Measurements from ENCODE around the gene HSD11B2. TPM values are rescaled to one million over a fixed set of nuclear protein-coding genes. Genes with fewer than 3 reads are reported as not detected.
A peak's percentile ranks its signal among the peaks of the same experiment; 100 is the strongest.

HSD11B2 gene
- total RNA-seq, 1 donor from 2014 or later: 8.5 TPM

DNA sequence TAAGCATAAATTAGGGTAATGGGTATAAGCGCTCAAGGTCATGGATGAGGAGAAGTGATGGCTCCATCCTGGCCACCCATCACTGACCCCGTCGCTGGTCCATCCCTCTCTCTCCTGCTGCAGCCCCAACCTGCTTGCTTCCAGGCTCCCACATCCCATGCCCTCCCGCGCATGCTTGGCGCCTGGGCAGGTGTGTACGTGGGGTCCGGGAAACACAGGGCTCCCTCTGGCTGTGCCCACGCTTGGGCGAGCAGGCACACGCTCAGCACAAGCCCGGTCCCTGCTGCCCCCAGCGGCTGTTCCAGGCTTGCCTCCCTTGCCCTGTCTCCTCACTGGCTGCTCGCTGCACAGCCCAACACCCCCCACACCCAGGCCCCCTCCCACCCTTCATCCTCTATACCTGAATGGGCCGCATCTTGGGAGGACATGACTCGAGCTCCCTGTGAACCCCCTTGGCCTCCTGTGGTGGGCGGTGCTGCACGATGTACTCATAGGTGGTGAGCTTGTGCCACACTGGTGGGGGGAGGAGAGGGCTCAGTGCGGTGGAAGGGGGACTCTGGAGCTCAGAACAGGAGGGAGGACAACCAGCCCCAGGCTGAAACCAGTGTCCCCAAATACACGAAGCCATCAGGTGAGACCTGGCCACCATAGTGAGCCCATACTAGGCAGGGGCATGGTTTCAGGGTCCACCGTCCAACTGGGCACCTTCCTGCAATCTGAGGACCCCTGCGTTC is 32.9 kb upstream of the HSD11B2 start:
- Mint-ChIP-seq H3K27me3 (peaks cover 13% of the 10 kb centered on the region), H3K4me3 (no peak overlapping the region), H3K9me3 (no peaks in the 10 kb centered on the region), H3K36me3 (no peaks in the 10 kb centered on the region), H3K27ac (no peak overlapping the region), H3K4me1 (ENCODE audit: unreplicated experiment) (peaks cover 13% of the 10 kb centered on the region)
- TF ChIP-seq, protein P1, sequence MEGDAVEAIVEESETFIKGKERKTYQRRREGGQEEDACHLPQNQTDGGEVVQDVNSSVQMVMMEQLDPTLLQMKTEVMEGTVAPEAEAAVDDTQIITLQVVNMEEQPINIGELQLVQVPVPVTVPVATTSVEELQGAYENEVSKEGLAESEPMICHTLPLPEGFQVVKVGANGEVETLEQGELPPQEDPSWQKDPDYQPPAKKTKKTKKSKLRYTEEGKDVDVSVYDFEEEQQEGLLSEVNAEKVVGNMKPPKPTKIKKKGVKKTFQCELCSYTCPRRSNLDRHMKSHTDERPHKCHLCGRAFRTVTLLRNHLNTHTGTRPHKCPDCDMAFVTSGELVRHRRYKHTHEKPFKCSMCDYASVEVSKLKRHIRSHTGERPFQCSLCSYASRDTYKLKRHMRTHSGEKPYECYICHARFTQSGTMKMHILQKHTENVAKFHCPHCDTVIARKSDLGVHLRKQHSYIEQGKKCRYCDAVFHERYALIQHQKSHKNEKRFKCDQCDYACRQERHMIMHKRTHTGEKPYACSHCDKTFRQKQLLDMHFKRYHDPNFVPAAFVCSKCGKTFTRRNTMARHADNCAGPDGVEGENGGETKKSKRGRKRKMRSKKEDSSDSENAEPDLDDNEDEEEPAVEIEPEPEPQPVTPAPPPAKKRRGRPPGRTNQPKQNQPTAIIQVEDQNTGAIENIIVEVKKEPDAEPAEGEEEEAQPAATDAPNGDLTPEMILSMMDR (conservative IDR thresholded peaks at IDR 0.05): no peak
- DNase-seq (ENCODE audit: extremely low spot score, unreplicated experiment): no peak

DNA sequence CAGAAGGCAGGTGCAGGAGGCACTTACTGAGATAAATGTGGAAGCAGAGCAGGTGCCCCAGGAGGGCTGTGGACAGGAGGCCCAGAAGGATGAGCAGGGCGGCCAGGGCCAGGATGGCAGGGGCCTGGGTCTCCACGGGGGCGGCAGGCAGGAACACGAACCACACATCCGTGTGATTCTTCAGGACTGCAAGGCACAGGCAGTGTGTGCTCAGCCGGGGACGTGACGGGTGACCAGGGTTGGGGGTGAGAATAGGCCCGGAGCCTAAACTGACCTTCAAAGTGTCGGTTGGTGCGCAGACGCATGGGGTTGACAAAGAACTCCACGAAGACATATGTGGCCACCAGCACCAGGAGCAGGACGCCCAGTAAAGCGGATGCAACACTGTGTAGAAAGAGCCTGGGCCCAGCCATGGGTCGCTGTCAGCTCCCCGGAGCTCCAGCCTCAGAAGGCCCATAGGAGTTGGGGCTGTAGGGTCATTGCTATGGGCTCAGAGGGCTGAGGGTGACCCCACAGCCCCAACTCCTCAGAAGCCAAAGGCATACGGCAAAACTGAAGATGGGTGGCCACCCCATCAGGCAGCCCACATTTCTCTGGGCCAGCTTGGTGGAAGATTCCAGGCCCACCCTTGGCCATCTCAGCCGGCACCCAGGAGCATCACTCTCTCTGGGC is 32.2 kb upstream of the HSD11B2 start:
- Mint-ChIP-seq H3K4me1 (ENCODE audit: unreplicated experiment) (peaks cover 18% of the 10 kb centered on the region), H3K4me3 (no peak overlapping the region), H3K9me3 (no peaks in the 10 kb centered on the region), H3K27ac (no peak overlapping the region), H3K36me3 (peaks cover 3% of the 10 kb centered on the region), H3K27me3 (peaks cover 13% of the 10 kb centered on the region)
- TF ChIP-seq, protein P1 (conservative IDR thresholded peaks at IDR 0.05): no peak
- no peak for DNase-seq (ENCODE audit: extremely low spot score, unreplicated experiment)

DNA sequence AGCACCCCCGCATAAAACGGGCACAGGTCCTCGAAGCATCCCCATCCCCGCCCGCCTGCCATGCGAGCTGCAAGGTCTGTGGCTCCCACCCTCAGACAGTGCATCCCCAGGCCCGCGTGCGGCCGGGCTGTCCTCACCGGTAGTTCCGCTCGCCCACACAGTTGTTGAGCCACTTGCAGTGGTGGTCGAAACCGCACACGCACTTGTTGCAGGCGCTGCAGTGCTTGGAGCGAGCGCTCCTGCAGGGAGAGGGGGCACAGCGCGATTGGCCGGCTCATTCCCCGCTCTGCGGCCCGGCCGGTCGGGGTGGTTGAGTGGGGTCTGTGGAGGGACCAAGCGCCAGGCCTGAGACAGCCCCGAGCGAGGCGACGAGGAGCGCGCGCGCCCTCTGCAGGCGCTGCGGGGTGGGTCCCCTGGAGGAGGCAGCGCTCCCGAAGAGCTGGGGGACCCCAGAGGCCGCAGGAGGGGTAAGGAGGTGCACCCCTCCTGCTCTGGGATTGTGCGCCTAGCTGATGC is 31.6 kb upstream of the HSD11B2 start:
- H3K27me3 Mint-ChIP-seq: peaks cover 7% of the 10 kb centered on the region

DNA sequence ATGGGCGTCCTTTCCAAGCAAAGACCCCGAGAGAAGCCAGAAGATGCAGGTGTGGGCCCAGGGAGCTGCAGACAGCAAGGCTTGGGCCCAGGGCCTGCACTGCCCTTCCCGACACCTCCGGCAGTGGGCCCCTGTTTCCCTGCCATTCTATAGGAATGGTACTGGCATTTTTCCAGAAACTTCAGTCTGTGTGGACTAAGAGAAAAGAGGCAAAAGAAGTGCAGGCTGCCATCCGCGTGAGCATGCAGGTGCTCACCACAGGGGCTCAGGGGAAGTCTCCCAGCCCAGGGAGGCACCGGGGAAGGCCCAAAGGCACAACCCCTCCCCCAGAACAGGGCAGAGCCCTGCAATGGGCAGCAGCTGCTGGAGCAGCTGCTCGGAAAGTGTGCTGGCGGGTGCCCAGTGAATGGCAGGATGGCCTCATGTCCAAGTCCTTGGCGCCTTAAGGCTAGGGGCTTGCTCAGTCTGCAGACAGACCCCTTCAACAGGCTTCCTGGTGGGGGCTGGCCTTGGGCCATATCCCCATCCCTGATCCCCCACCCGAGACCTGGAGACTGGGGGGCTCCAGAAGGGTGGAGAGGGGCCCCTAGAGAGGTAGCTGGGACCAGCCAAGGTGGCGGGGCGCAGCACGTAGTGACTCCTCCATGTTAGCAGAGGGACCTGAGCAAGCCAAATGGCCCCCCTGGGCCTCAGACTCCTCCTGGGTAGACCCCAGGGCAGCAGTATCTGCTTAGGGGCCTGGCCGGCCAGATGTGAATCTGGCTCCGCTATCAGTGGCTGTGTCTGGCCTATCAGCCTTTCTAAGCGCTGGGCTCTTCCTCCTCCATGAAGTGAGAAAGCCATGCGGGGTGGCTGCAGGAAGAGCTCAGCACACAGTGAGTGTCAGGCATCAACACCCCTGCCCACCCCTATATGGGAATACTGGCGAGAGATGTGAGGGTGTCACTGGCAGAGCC is 30.9 kb upstream of the HSD11B2 start:
- H3K27ac Mint-ChIP-seq: no peak overlapping the region
- no peak overlapping the region for H3K4me3 Mint-ChIP-seq
- H3K36me3 Mint-ChIP-seq: peaks cover 3% of the 10 kb centered on the region
- no peaks in the 10 kb centered on the region for H3K9me3 Mint-ChIP-seq
- no peak for DNase-seq (ENCODE audit: extremely low spot score, unreplicated experiment)
- TF ChIP-seq, protein P1 (conservative IDR thresholded peaks at IDR 0.05): peak; percentile 57
- peaks cover 23% of the 10 kb centered on the region for H3K4me1 Mint-ChIP-seq (ENCODE audit: unreplicated experiment)
- peaks cover 7% of the 10 kb centered on the region for H3K27me3 Mint-ChIP-seq

More for the DNA sequence above, 31.6 kb upstream of the HSD11B2 start:
- H3K9me3 Mint-ChIP-seq: no peaks in the 10 kb centered on the region
- H3K27ac Mint-ChIP-seq: no peak overlapping the region
- TF ChIP-seq, protein P1 (conservative IDR thresholded peaks at IDR 0.05): peak; percentile 87
- H3K4me3 Mint-ChIP-seq: no peak overlapping the region
- H3K4me1 Mint-ChIP-seq (ENCODE audit: unreplicated experiment): peaks cover 23% of the 10 kb centered on the region
- peaks cover 3% of the 10 kb centered on the region for H3K36me3 Mint-ChIP-seq
- DNase-seq (ENCODE audit: extremely low spot score, unreplicated experiment): no peak

DNA sequence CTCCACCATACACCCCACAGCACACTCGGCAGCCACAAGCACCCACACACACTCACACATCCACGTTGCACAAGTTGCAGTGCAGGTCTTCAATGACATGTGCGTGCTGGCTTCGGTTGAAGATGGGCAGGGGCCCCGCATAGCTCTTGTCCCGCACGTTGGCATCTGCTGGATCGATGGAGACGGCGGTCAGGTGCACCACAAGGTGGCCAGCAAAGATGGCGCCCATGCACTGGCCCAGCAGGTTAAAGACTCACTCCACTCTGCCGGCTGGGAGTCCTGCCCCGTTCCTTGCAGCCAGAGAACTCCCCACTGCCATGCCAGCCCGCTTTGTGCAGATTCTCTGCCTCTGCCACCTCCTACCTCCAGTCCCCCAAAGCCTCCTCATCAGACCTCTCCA is 30.0 kb upstream of the HSD11B2 start:
- Mint-ChIP-seq H3K4me1 (ENCODE audit: unreplicated experiment) (peaks cover 23% of the 10 kb centered on the region), H3K9me3 (no peaks in the 10 kb centered on the region), H3K4me3 (no peak overlapping the region), H3K27me3 (peaks cover under 1% of the 10 kb centered on the region), H3K27ac (no peak overlapping the region), H3K36me3 (peaks cover 3% of the 10 kb centered on the region)
- TF ChIP-seq, protein P1 (conservative IDR thresholded peaks at IDR 0.05): no peak
- DNase-seq (ENCODE audit: extremely low spot score, unreplicated experiment): no peak

Data from type B pancreatic cell (in vitro differentiated cells).